ENCODE measurements around the gene RPL32.
"Not testable (repeated sequence)": the region's sequence is repeated elsewhere in the genome, so short reads cannot be mapped to it uniquely, and the experiment has no call there.

Gene RPL32

GRCh38 chr3:12868039-12869034 is 27.0 kb upstream of the RPL32 start:
- in situ Hi-C loops (cut with MboI; ENCODE audit: low sequenced_read_pairs): no loop called here

- in situ Hi-C loops (cut with MboI; ENCODE audit: low sequenced_read_pairs): no loop called here
Measured at GRCh38 chr3:12866836-12867235, 25.5 kb upstream of the RPL32 start.

- in situ Hi-C loops (cut with MboI; ENCODE audit: low sequenced_read_pairs): no loop called here
Measured at GRCh38 chr3:12865271-12865670, 23.9 kb upstream of the RPL32 start.

GRCh38 chr3:12862387-12862786 is 21.0 kb upstream of the RPL32 start:
- in situ Hi-C loops (cut with MboI; ENCODE audit: low sequenced_read_pairs): no loop called here

- in situ Hi-C loops (cut with MboI; ENCODE audit: low sequenced_read_pairs): no loop called here
Measured at GRCh38 chr3:12861611-12862010, 20.2 kb upstream of the RPL32 start.

- in situ Hi-C loops (cut with MboI; ENCODE audit: low sequenced_read_pairs): no loop called here
Measured at GRCh38 chr3:12859840-12860239, 18.5 kb upstream of the RPL32 start.

GRCh38 chr3:12856626-12857025 is 15.3 kb upstream of the RPL32 start:
- in situ Hi-C loops (cut with MboI; ENCODE audit: low sequenced_read_pairs): no loop called here

- in situ Hi-C loops (cut with MboI; ENCODE audit: low sequenced_read_pairs): no loop called here
Measured at GRCh38 chr3:12854565-12854964, 13.2 kb upstream of the RPL32 start.

GRCh38 chr3:12853847-12854246 is 12.5 kb upstream of the RPL32 start:
- in situ Hi-C loops (cut with MboI; ENCODE audit: low sequenced_read_pairs): not testable (repeated sequence)

GRCh38 chr3:12852201-12852600 is 10.8 kb upstream of the RPL32 start:
- in situ Hi-C loops (cut with MboI; ENCODE audit: low sequenced_read_pairs): no loop called here

GRCh38 chr3:12845811-12846210 is 4.4 kb upstream of the RPL32 start:
- in situ Hi-C loops (cut with MboI; ENCODE audit: low sequenced_read_pairs): no loop called here

GRCh38 chr3:12842469-12842868 is 1.1 kb upstream of the RPL32 start:
- in situ Hi-C loops (cut with MboI; ENCODE audit: low sequenced_read_pairs): no loop called here

- in situ Hi-C loops (cut with MboI; ENCODE audit: low sequenced_read_pairs): no loop called here
Measured at GRCh38 chr3:12841970-12842328, 584 bp upstream of the RPL32 start.

- in situ Hi-C loops (cut with MboI; ENCODE audit: low sequenced_read_pairs): no loop called here
Measured at GRCh38 chr3:12840591-12841148, 695 bp downstream of the RPL32 start.

- in situ Hi-C loops (cut with MboI; ENCODE audit: low sequenced_read_pairs): not testable (repeated sequence)
Measured at GRCh38 chr3:12840148-12840547, 1.2 kb downstream of the RPL32 start.

GRCh38 chr3:12839156-12839946 is 2.0 kb downstream of the RPL32 start:
- in situ Hi-C loops (cut with MboI; ENCODE audit: low sequenced_read_pairs): no loop called here

- in situ Hi-C loops (cut with MboI; ENCODE audit: low sequenced_read_pairs): no loop called here
Measured at GRCh38 chr3:12838179-12838965, 3.0 kb downstream of the RPL32 start.

GRCh38 chr3:12837295-12837986 is 3.9 kb downstream of the RPL32 start:
- in situ Hi-C loops (cut with MboI; ENCODE audit: low sequenced_read_pairs): no loop called here

GRCh38 chr3:12835052-12835665 is 6.2 kb downstream of the RPL32 start:
- in situ Hi-C loops (cut with MboI; ENCODE audit: low sequenced_read_pairs): no loop called here
